GM06990 (cell line): Measurements from ENCODE around the gene MED13L.

Experiments used
- DNase-seq: peaks from one replicate; pipeline ENCODE4 v3.0.0-alpha.2; 2011; ENCODE audit not compliant: insufficient read length; ENCODE audit errors: extremely low read depth
- H3K27me3 ChIP-seq: replicated peaks from 2 replicates; pipeline ENCODE4 v1.6.0; 2011; ENCODE audit warnings: low read length; ENCODE audit not compliant: control insufficient read depth, insufficient read depth
- H3K36me3 ChIP-seq: 2 replicates; pipeline ENCODE4 v1.5.1; 2011; ENCODE audit warnings: low read length; ENCODE audit not compliant: control insufficient read depth, insufficient read depth
- H3K4me3 ChIP-seq: replicated peaks from 2 replicates; pipeline ENCODE4 v1.5.1; 2011; ENCODE audit warnings: low read depth, mild to moderate bottlenecking, control low read depth, low read length
- CTCF ChIP-seq: IDR thresholded peaks from 2 replicates; pipeline ENCODE4 v1.5.1; 2011; ENCODE audit warnings: low read length, control low read depth, mild to moderate bottlenecking, inconsistent platforms; ENCODE audit not compliant: insufficient read depth, poor library complexity, severe bottlenecking

Gene MED13L

GRCh38 chr12:116302166-116303058, 24.9 kb upstream of the MED13L start:
- no peaks in the 10 kb centered on the region for H3K36me3 ChIP-seq
- DNase-seq: no peak

GRCh38 chr12:116301621-116302020, 24.1 kb upstream of the MED13L start:
- H3K4me3 ChIP-seq: no peak overlapping the region
- H3K27me3 ChIP-seq: no peaks in the 10 kb centered on the region; the same call in none of the 2 replicates
- H3K36me3 ChIP-seq: no peaks in the 10 kb centered on the region
- no peak for TF ChIP-seq CTCF
- DNase-seq: no peak

More at GRCh38 chr12:116302166-116303058, 24.9 kb upstream of the MED13L start:
- no peak for TF ChIP-seq CTCF
- no peak overlapping the region for H3K4me3 ChIP-seq
- no peaks in the 10 kb centered on the region; the same call in none of the 2 replicates for H3K27me3 ChIP-seq

- Histone ChIP-seq H3K36me3 (no peaks in the 10 kb centered on the region), H3K27me3 (no peaks in the 10 kb centered on the region; the same call in none of the 2 replicates), H3K4me3 (no peak overlapping the region)
- DNase-seq: no peak
- no peak for TF ChIP-seq CTCF
Observed at GRCh38 chr12:116299665-116300328, 22.3 kb upstream of the MED13L start.

GRCh38 chr12:116299064-116299463, 21.6 kb upstream of the MED13L start:
- Histone ChIP-seq H3K36me3 (no peaks in the 10 kb centered on the region), H3K4me3 (no peak overlapping the region), H3K27me3 (no peaks in the 10 kb centered on the region; the same call in none of the 2 replicates)
- TF ChIP-seq CTCF: no peak
- no peak for DNase-seq

- no peak overlapping the region for H3K4me3 ChIP-seq
- no peaks in the 10 kb centered on the region; the same call in none of the 2 replicates for H3K27me3 ChIP-seq
Observed at GRCh38 chr12:116298578-116298977, 21.1 kb upstream of the MED13L start.

More at GRCh38 chr12:116298578-116298977, 21.1 kb upstream of the MED13L start:
- no peak for TF ChIP-seq CTCF
- DNase-seq: no peak
- no peaks in the 10 kb centered on the region for H3K36me3 ChIP-seq
